Karpas-422 (cell line): ENCODE data around the gene ZNF445. TPM values are rescaled to one million over a fixed set of nuclear protein-coding genes. Genes with fewer than 3 reads are reported as not detected.
"Not testable (repeated sequence)": the region's sequence is repeated elsewhere in the genome, so short reads cannot be mapped to it uniquely, and the experiment has no call there.

Source experiments
- DNase-seq: peaks from one replicate; pipeline ENCODE4 v3.0.0-alpha.2; 2015
- H2AFZ ChIP-seq: fragments of 200-600 bp; sonication (generic); 2 replicates; pipeline ENCODE4 v1.6.1; 2014; ENCODE audit warnings: antibody characterized with exemption, low read length, mixed read lengths
- H3K27ac ChIP-seq: fragments of 200-600 bp; sonication (generic); 2 replicates; pipeline ENCODE4 v1.5.1; 2014; ENCODE audit warnings: mild to moderate bottlenecking, low read length, moderate library complexity
- H3K27me3 ChIP-seq: fragments of 200-600 bp; sonication (generic); 2 replicates; pipeline ENCODE4 v1.6.1; 2014; ENCODE audit warnings: low read length, mixed read lengths
- H3K36me3 ChIP-seq: fragments of 200-600 bp; sonication (generic); 2 replicates; pipeline ENCODE4 v1.6.1; 2014; ENCODE audit warnings: low read length, mixed read lengths; ENCODE audit not compliant: insufficient read depth
- H3K4me1 ChIP-seq: fragments of 200-600 bp; sonication (generic); 2 replicates; pipeline ENCODE4 v1.6.1; 2014; ENCODE audit warnings: mild to moderate bottlenecking, low read length, mixed read lengths
- H3K4me2 ChIP-seq: fragments of 200-600 bp; sonication (generic); 2 replicates; pipeline ENCODE4 v1.6.1; 2014; ENCODE audit warnings: low read length, low read depth, mild to moderate bottlenecking; ENCODE audit not compliant: poor library complexity, severe bottlenecking
- H3K4me3 ChIP-seq: fragments of 200-600 bp; sonication (generic); 2 replicates; pipeline ENCODE4 v1.5.1; 2014; ENCODE audit warnings: mild to moderate bottlenecking, antibody characterized with exemption, low read length, mixed read lengths
- H3K79me2 ChIP-seq: fragments of 200-600 bp; sonication (generic); 2 replicates; pipeline ENCODE4 v1.6.1; 2014; ENCODE audit warnings: mild to moderate bottlenecking, low read length, mixed read lengths
- H3K9ac ChIP-seq: fragments of 200-600 bp; sonication (generic); 2 replicates; pipeline ENCODE4 v1.6.0; 2014; ENCODE audit warnings: low read length
- H3K9me2 ChIP-seq: fragments of 200-600 bp; sonication (generic), shearing (Covaris generic); replicated peaks from 2 replicates; pipeline ENCODE4 v1.6.0; 2014; ENCODE audit warnings: mild to moderate bottlenecking, low read length, moderate library complexity; ENCODE audit not compliant: insufficient read depth
- H3K9me3 ChIP-seq: fragments of 300-700, 200-600 bp; sonication (generic); 2 replicates; pipeline ENCODE4 v1.6.1; 2014; ENCODE audit warnings: low read length, mixed read lengths
- H4K20me1 ChIP-seq: fragments of 200-600 bp; sonication (generic); 2 replicates; pipeline ENCODE4 v1.6.1; 2014; ENCODE audit warnings: mild to moderate bottlenecking, antibody characterized with exemption, low read length, low read depth; ENCODE audit not compliant: insufficient read depth
- total RNA-seq: library from RNA; depleted of rRNA; stranded (reverse); fragments of >200 nt; shearing (Covaris generic); gene quantifications from 2 replicates; pipeline ENCODE4 v1.2.3, GENCODE V29; 2014; ENCODE audit warnings: low replicate concordance

ZNF445 gene
- total RNA-seq, 1 experiment from 2014 or later, result 9.8 TPM

GRCh38 chr3:44510000-44510368 lies 32.5 kb upstream of the ZNF445 start:
- H3K4me2 ChIP-seq, result peak overlapping the region; percentile 84
- peak; percentile 66 for DNase-seq
- no peaks in the 10 kb centered on the region for H3K27me3 ChIP-seq
- peak overlapping the region; percentile 91 for H3K4me3 ChIP-seq
- peaks cover 3% of the 10 kb centered on the region for H3K9me3 ChIP-seq
- peaks cover 14% of the 10 kb centered on the region for H3K4me1 ChIP-seq
- peaks cover 11% of the 10 kb centered on the region for H3K36me3 ChIP-seq
- H3K79me2 ChIP-seq, result peaks cover 50% of the 10 kb centered on the region
- H3K27ac ChIP-seq, result no peak overlapping the region
- H2AFZ ChIP-seq, result peak overlapping the region; percentile 47
- H4K20me1 ChIP-seq, result no peaks in the 10 kb centered on the region
- H3K9me2 ChIP-seq, result no peaks in the 10 kb centered on the region
- H3K9ac ChIP-seq, result peak overlapping the region; percentile 77

- Histone ChIP-seq H3K9me2 (no peaks in the 10 kb centered on the region), H3K4me3 (peak overlapping the region; percentile 91), H3K9ac (peak overlapping the region; percentile 77), H3K36me3 (peaks cover 11% of the 10 kb centered on the region), H3K4me2 (peak overlapping the region; percentile 84), H3K4me1 (peaks cover 14% of the 10 kb centered on the region), H4K20me1 (no peaks in the 10 kb centered on the region), H3K9me3 (peaks cover 5% of the 10 kb centered on the region), H2AFZ (no peak overlapping the region), H3K27ac (no peak overlapping the region), H3K27me3 (no peaks in the 10 kb centered on the region), H3K79me2 (peaks cover 52% of the 10 kb centered on the region)
- no peak for DNase-seq
Observed at GRCh38 chr3:44509393-44509921, 32.0 kb upstream of the ZNF445 start.

GRCh38 chr3:44506961-44507360 lies 29.5 kb upstream of the ZNF445 start:
- H3K4me1 ChIP-seq, result peaks cover 14% of the 10 kb centered on the region
- H3K79me2 ChIP-seq, result peaks cover 62% of the 10 kb centered on the region
- H3K4me2 ChIP-seq, result no peak overlapping the region

GRCh38 chr3:44506556-44506955 lies 29.1 kb upstream of the ZNF445 start:
- Histone ChIP-seq H3K4me2 (no peak overlapping the region), H3K4me1 (peaks cover 14% of the 10 kb centered on the region), H3K9ac (no peak overlapping the region), H3K9me2 (no peaks in the 10 kb centered on the region), H4K20me1 (no peaks in the 10 kb centered on the region), H3K79me2 (peaks cover 65% of the 10 kb centered on the region), H3K36me3 (peaks cover 18% of the 10 kb centered on the region), H3K9me3 (peaks cover 15% of the 10 kb centered on the region), H3K27me3 (no peaks in the 10 kb centered on the region), H3K4me3 (no peak overlapping the region), H3K27ac (no peak overlapping the region), H2AFZ (no peak overlapping the region)
- no peak for DNase-seq

More at GRCh38 chr3:44506961-44507360, 29.5 kb upstream of the ZNF445 start:
- Histone ChIP-seq H3K4me3 (no peak overlapping the region), H3K27ac (no peak overlapping the region), H3K9me2 (no peaks in the 10 kb centered on the region), H2AFZ (no peak overlapping the region), H3K9ac (no peak overlapping the region), H4K20me1 (no peaks in the 10 kb centered on the region), H3K36me3 (peaks cover 15% of the 10 kb centered on the region), H3K9me3 (peaks cover 15% of the 10 kb centered on the region), H3K27me3 (no peaks in the 10 kb centered on the region)
- no peak for DNase-seq

DNA sequence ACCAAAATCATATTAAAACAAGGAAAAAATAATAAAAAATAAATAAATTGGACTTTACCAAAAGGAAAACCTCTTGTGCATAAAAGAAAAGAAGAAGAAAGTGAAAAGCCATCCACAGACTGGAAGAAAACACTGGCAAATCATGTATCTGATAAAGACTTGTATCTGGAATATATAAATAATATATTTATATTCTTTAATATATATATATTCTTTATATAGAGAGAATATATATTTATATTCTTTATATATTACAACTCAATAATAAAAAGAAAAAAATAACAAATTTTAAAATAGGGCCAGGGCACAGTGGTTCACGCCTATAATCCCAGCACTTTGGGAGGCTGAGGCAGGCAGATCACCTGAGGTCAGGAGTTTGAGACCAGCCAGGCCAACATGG lies 27.1 kb upstream of the ZNF445 start:
- Histone ChIP-seq H2AFZ (no peak overlapping the region), H3K27ac (no peak overlapping the region), H3K79me2 (peaks cover 60% of the 10 kb centered on the region), H4K20me1 (no peaks in the 10 kb centered on the region), H3K4me3 (no peak overlapping the region), H3K27me3 (no peaks in the 10 kb centered on the region), H3K4me2 (no peak overlapping the region), H3K36me3 (peaks cover 37% of the 10 kb centered on the region), H3K4me1 (peaks cover 5% of the 10 kb centered on the region), H3K9me3 (peaks cover 21% of the 10 kb centered on the region), H3K9ac (no peak overlapping the region), H3K9me2 (no peaks in the 10 kb centered on the region)
- no peak for DNase-seq

GRCh38 chr3:44503178-44503577 lies 25.7 kb upstream of the ZNF445 start:
- not testable (repeated sequence) for DNase-seq, H3K9ac ChIP-seq, H2AFZ ChIP-seq, H3K4me2 ChIP-seq, H3K27ac ChIP-seq, H4K20me1 ChIP-seq, H3K4me3 ChIP-seq, H3K4me1 ChIP-seq, H3K27me3 ChIP-seq, H3K9me2 ChIP-seq
- H3K36me3 ChIP-seq, result peaks cover 44% of the 10 kb centered on the region
- H3K9me3 ChIP-seq, result peaks cover 34% of the 10 kb centered on the region
- peaks cover 46% of the 10 kb centered on the region for H3K79me2 ChIP-seq

DNA sequence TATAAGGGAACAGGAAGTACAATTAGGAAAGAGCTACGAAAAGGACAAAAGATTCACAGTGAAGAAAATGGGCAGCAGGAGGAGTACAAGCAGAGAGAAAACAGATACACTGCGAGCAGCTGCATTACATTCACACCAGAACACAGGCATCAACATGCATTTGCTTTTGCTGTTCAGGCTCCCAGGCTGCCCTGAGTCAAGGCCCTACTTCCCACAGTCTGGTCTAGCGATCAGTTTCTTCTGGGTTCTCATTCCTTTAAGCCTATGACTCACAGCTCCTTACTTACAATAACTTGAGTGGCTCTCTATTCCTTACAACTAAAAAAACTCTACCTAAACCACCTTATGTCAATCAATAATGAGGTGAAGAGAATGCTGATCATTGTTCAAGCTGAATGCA lies 24.5 kb upstream of the ZNF445 start:
- Histone ChIP-seq H3K4me3 (no peak overlapping the region), H3K9me3 (peaks cover 34% of the 10 kb centered on the region), H3K4me2 (no peak overlapping the region), H2AFZ (no peak overlapping the region), H3K27ac (no peak overlapping the region), H3K9me2 (no peaks in the 10 kb centered on the region), H3K4me1 (no peaks in the 10 kb centered on the region), H3K27me3 (no peaks in the 10 kb centered on the region), H3K9ac (no peak overlapping the region), H3K36me3 (peaks cover 50% of the 10 kb centered on the region), H4K20me1 (no peaks in the 10 kb centered on the region), H3K79me2 (peaks cover 35% of the 10 kb centered on the region)
- no peak for DNase-seq

DNA sequence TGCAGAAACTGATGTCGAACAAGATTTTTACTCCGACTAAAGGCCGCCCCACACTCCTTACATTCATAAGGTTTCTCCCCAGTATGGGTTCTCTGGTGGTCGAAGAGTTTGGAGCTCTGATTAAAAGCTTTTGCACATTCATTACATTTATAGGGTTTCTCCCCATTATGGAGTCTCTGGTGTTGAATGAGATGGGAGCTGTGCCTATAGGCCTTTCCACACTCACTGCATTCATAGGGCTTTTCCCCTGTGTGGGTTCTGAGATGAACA lies 22.4 kb upstream of the ZNF445 start:
- not testable (repeated sequence) for H3K4me3 ChIP-seq, H3K9ac ChIP-seq, H2AFZ ChIP-seq, H3K4me2 ChIP-seq, H3K4me1 ChIP-seq, H3K9me2 ChIP-seq, H3K27ac ChIP-seq, H3K27me3 ChIP-seq, DNase-seq, H4K20me1 ChIP-seq
- Histone ChIP-seq H3K79me2 (peaks cover 14% of the 10 kb centered on the region), H3K36me3 (peaks cover 42% of the 10 kb centered on the region), H3K9me3 (peaks cover 32% of the 10 kb centered on the region)
